GM23338 (cell line): Measurements from ENCODE around the gene FPR1. TPM values are rescaled to one million over a fixed set of nuclear protein-coding genes. Genes with fewer than 3 reads are reported as not detected.

ENCODE experiments used
- ATAC-seq: fragments of 200-7000 bp; cut with Tn5 transposase; 3 replicates; pipeline ENCODE4 v1.9.1; 2020
- DNase-seq: peaks from one replicate; pipeline ENCODE4 v3.0.0-alpha.2; 2015; ENCODE audit warnings: low spot score
- H2AFZ ChIP-seq: fragments of 200-600 bp; sonication (generic); 2 replicates; pipeline ENCODE4 v1.8.0; 2016; ENCODE audit warnings: antibody characterized with exemption, mild to moderate bottlenecking, moderate library complexity
- H3F3A ChIP-seq: fragments of 200-600 bp; sonication (generic); replicated peaks from 2 replicates; pipeline ENCODE4 v1.8.0; 2017; ENCODE audit warnings: antibody characterized with exemption, mixed run types, low read depth
- H3K27ac ChIP-seq: fragments of 200-600 bp; sonication (generic); 2 replicates; pipeline ENCODE4 v1.6.1; 2016; ENCODE audit warnings: low read depth
- H3K27me3 ChIP-seq: fragments of 200-600 bp; sonication (generic); 2 replicates; pipeline ENCODE4 v1.8.0; 2016; ENCODE audit warnings: mild to moderate bottlenecking, mixed run types, moderate library complexity; ENCODE audit not compliant: insufficient read depth
- H3K36me3 ChIP-seq: fragments of 200-600 bp; sonication (generic); 2 replicates; pipeline ENCODE4 v1.8.0; 2016; ENCODE audit warnings: mild to moderate bottlenecking; ENCODE audit not compliant: insufficient read depth
- H3K4me1 ChIP-seq: fragments of 200-600 bp; sonication (generic); 2 replicates; pipeline ENCODE4 v1.8.0; 2016; ENCODE audit warnings: mild to moderate bottlenecking, moderate library complexity; ENCODE audit not compliant: insufficient read depth
- H3K4me2 ChIP-seq: fragments of 200-600 bp; sonication (generic); 2 replicates; pipeline ENCODE4 v1.7.1; 2017; ENCODE audit warnings: mixed run types
- H3K4me3 ChIP-seq: fragments of 200-600 bp; sonication (generic); 2 replicates; pipeline ENCODE4 v1.6.1; 2016; ENCODE audit warnings: mixed run types
- H3K79me2 ChIP-seq: fragments of 200-600 bp; sonication (generic); replicated peaks from 2 replicates; pipeline ENCODE4 v1.8.0; 2017; ENCODE audit warnings: mild to moderate bottlenecking; ENCODE audit not compliant: insufficient read depth
- H3K9me2 ChIP-seq: fragments of 200-600 bp; sonication (generic); 2 replicates; pipeline ENCODE4 v1.8.0; 2017; ENCODE audit not compliant: insufficient read depth
- H4K20me1 ChIP-seq: fragments of 200-600 bp; sonication (generic); replicated peaks from 2 replicates; pipeline ENCODE4 v1.8.0; 2017; ENCODE audit warnings: mild to moderate bottlenecking; ENCODE audit not compliant: insufficient read depth
- H3K27ac Mint-ChIP-seq: 2 replicates; pipeline ENCODE4 v1.8.0; 2020; ENCODE audit warnings: inconsistent platforms, mild to moderate bottlenecking, moderate library complexity, mixed read lengths
- H3K27me3 Mint-ChIP-seq: 3 replicates; pipeline ENCODE4 v1.8.0; 2022; ENCODE audit warnings: low read depth, mild to moderate bottlenecking, moderate library complexity, mixed read lengths, inconsistent platforms; ENCODE audit not compliant: insufficient read depth, poor library complexity
- H3K36me3 Mint-ChIP-seq: 3 replicates; pipeline ENCODE4 v1.8.0; 2021; ENCODE audit warnings: low read depth, mild to moderate bottlenecking, inconsistent platforms, moderate library complexity, mixed read lengths
- H3K4me1 Mint-ChIP-seq: 3 replicates; pipeline ENCODE4 v1.8.0; 2020; ENCODE audit warnings: mild to moderate bottlenecking, inconsistent platforms, mixed read lengths
- H3K4me3 Mint-ChIP-seq: 3 replicates; pipeline ENCODE4 v1.8.0; 2021; ENCODE audit warnings: moderate library complexity, mild to moderate bottlenecking, inconsistent platforms, mixed read lengths
- H3K9me3 Mint-ChIP-seq: 3 replicates; pipeline ENCODE4 v1.8.0; 2020; ENCODE audit warnings: moderate library complexity, mild to moderate bottlenecking, inconsistent platforms, mixed read lengths
- EZH2 ChIP-seq: fragments of 200-600 bp; sonication (generic); IDR thresholded peaks from one replicate; pipeline ENCODE4 v1.8.0; 2017; ENCODE audit warnings: antibody characterized with exemption, mild to moderate bottlenecking, low read depth; ENCODE audit not compliant: unreplicated experiment
- NANOG ChIP-seq: IDR thresholded peaks from 2 replicates; pipeline ENCODE4 v1.6.1; 2016; ENCODE audit warnings: antibody characterized with exemption, borderline replicate concordance
- STAT1 ChIP-seq: IDR thresholded peaks from one replicate; pipeline ENCODE4 v1.6.1; 2016; ENCODE audit warnings: antibody characterized with exemption; ENCODE audit not compliant: unreplicated experiment
- ZNF114 ChIP-seq: fragments of 250-450 bp; sonication (Bioruptor Pico); IDR thresholded peaks from 2 replicates; pipeline ENCODE4 v1.5.0; 2020; ENCODE audit warnings: mild to moderate bottlenecking, moderate library complexity
- polyA plus RNA-seq: library from polyadenylated mRNA; unstranded; fragments of >200 nt; fragmentation: Nextera tagmentation; extraction: Ambion mirVana; gene quantifications from 2 replicates; pipeline ENCODE4 v1.2.1, GENCODE V29; 2016
- total RNA-seq: library from RNA; depleted of rRNA; stranded (reverse); fragments of >200 nt; shearing (Covaris generic); gene quantifications from 2 replicates; pipeline ENCODE4 v1.2.3, GENCODE V29; 2014
- TF ChIP-seq, protein P1 (sequence below): IDR thresholded peaks from one replicate; pipeline ENCODE4 v1.6.1; 2018; ENCODE audit warnings: antibody characterized with exemption; ENCODE audit not compliant: unreplicated experiment
- TF ChIP-seq, protein P2 (sequence below), 2 experiments: fragments of 200-600 bp in 1 of 2; sonication (generic) in 1 of 2; conservative IDR thresholded peaks; 2 replicates each; pipeline versions ENCODE4 v1.5.1 to v1.6.1; 2016 to 2017; ENCODE audit warnings: antibody characterized with exemption in 2 of 2, low read depth in 2 of 2, mild to moderate bottlenecking in 2 of 2, moderate library complexity in 1 of 2
- TF ChIP-seq, protein P3 (sequence below): IDR thresholded peaks from 2 replicates; pipeline ENCODE4 v1.6.1; 2016; ENCODE audit warnings: antibody characterized with exemption

Gene FPR1
- total and polyA plus RNA-seq, 2 experiments from 2014 or later, result not detected

DNA sequence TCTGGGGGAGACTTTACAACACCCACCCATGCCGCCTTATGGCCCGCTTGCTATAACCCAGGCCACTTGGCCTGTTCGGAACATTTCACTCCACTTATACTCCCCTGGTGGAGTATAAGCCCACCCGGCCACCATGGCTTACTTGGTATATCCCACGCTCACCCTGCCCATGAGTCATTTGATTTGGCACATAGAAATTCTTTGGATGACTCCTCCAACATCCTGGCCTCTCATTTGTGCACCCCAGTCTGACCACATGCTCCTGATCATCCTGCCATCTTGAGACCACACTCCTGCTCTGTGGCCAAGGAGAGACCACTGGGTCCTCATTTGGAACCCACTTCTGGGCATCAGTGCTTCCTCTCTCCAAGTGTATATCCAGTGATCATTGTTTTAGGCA, 53.4 kb downstream of the FPR1 start:
- H4K20me1 ChIP-seq, result no peaks in the 10 kb centered on the region; the same call in 1 of the 2 replicates
- H3K4me3 Mint-ChIP-seq, result no peak overlapping the region

More for the DNA sequence above, 53.4 kb downstream of the FPR1 start:
- Mint-ChIP-seq H3K36me3 (peaks cover 39% of the 10 kb centered on the region; the same call in 2 of the 3 replicates), H3K27ac (no peak overlapping the region), H3K27me3 (peaks cover 19% of the 10 kb centered on the region), H3K4me1 (peaks cover 25% of the 10 kb centered on the region), H3K9me3 (no peaks in the 10 kb centered on the region; the same call in 2 of the 3 replicates)
- Histone ChIP-seq H3F3A (peaks cover 3% of the 10 kb centered on the region; the same call in 1 of the 2 replicates), H3K9me2 (no peaks in the 10 kb centered on the region), H3K4me2 (no peak overlapping the region), H3K4me3 (no peak overlapping the region), H2AFZ (no peak overlapping the region), H3K36me3 (no peaks in the 10 kb centered on the region), H3K27me3 (no peaks in the 10 kb centered on the region), H3K79me2 (no peaks in the 10 kb centered on the region), H3K27ac (no peak overlapping the region), H3K4me1 (peaks cover 7% of the 10 kb centered on the region)
- TF ChIP-seq, protein P1, sequence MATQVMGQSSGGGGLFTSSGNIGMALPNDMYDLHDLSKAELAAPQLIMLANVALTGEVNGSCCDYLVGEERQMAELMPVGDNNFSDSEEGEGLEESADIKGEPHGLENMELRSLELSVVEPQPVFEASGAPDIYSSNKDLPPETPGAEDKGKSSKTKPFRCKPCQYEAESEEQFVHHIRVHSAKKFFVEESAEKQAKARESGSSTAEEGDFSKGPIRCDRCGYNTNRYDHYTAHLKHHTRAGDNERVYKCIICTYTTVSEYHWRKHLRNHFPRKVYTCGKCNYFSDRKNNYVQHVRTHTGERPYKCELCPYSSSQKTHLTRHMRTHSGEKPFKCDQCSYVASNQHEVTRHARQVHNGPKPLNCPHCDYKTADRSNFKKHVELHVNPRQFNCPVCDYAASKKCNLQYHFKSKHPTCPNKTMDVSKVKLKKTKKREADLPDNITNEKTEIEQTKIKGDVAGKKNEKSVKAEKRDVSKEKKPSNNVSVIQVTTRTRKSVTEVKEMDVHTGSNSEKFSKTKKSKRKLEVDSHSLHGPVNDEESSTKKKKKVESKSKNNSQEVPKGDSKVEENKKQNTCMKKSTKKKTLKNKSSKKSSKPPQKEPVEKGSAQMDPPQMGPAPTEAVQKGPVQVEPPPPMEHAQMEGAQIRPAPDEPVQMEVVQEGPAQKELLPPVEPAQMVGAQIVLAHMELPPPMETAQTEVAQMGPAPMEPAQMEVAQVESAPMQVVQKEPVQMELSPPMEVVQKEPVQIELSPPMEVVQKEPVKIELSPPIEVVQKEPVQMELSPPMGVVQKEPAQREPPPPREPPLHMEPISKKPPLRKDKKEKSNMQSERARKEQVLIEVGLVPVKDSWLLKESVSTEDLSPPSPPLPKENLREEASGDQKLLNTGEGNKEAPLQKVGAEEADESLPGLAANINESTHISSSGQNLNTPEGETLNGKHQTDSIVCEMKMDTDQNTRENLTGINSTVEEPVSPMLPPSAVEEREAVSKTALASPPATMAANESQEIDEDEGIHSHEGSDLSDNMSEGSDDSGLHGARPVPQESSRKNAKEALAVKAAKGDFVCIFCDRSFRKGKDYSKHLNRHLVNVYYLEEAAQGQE, result no peak
- TF ChIP-seq NANOG (no peak), ZNF114 (no peak), STAT1 (no peak), EZH2 (no peak)
- TF ChIP-seq, protein P2, sequence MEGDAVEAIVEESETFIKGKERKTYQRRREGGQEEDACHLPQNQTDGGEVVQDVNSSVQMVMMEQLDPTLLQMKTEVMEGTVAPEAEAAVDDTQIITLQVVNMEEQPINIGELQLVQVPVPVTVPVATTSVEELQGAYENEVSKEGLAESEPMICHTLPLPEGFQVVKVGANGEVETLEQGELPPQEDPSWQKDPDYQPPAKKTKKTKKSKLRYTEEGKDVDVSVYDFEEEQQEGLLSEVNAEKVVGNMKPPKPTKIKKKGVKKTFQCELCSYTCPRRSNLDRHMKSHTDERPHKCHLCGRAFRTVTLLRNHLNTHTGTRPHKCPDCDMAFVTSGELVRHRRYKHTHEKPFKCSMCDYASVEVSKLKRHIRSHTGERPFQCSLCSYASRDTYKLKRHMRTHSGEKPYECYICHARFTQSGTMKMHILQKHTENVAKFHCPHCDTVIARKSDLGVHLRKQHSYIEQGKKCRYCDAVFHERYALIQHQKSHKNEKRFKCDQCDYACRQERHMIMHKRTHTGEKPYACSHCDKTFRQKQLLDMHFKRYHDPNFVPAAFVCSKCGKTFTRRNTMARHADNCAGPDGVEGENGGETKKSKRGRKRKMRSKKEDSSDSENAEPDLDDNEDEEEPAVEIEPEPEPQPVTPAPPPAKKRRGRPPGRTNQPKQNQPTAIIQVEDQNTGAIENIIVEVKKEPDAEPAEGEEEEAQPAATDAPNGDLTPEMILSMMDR (conservative IDR thresholded peaks at IDR 0.05; ENCODE audit: low read depth in 2 of 2), result no peak
- TF ChIP-seq, protein P3, sequence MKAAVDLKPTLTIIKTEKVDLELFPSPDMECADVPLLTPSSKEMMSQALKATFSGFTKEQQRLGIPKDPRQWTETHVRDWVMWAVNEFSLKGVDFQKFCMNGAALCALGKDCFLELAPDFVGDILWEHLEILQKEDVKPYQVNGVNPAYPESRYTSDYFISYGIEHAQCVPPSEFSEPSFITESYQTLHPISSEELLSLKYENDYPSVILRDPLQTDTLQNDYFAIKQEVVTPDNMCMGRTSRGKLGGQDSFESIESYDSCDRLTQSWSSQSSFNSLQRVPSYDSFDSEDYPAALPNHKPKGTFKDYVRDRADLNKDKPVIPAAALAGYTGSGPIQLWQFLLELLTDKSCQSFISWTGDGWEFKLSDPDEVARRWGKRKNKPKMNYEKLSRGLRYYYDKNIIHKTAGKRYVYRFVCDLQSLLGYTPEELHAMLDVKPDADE, result no peak
- DNase-seq (no peak), ATAC-seq (no peak)
